EH (cell line): Measurements from ENCODE around the gene ALKBH4.
"Not testable (repeated sequence)": the region's sequence is repeated elsewhere in the genome, so short reads cannot be mapped to it uniquely, and the experiment has no call there.

Experiments
- DNase-seq: peaks from one replicate; pipeline ENCODE4 v3.0.0-alpha.2; 2015; ENCODE audit warnings: low read depth

Gene ALKBH4

GRCh38 chr7:102464577-102465280, at the start of gene ALKBH4, which contains the start of gene LRWD1:
ALKBH4 (minus strand) TSS chr7:102464863; CDS start chr7:102464836, 27 bp downstream.
LRWD1 (plus strand) TSS chr7:102464984; CDS start chr7:102465081, 97 bp downstream.
- DNase-seq = peak; percentile 94

GRCh38 chr7:102512642-102513221, 48.1 kb upstream of the ALKBH4 start:
- DNase-seq = peak; percentile 94

DNA sequence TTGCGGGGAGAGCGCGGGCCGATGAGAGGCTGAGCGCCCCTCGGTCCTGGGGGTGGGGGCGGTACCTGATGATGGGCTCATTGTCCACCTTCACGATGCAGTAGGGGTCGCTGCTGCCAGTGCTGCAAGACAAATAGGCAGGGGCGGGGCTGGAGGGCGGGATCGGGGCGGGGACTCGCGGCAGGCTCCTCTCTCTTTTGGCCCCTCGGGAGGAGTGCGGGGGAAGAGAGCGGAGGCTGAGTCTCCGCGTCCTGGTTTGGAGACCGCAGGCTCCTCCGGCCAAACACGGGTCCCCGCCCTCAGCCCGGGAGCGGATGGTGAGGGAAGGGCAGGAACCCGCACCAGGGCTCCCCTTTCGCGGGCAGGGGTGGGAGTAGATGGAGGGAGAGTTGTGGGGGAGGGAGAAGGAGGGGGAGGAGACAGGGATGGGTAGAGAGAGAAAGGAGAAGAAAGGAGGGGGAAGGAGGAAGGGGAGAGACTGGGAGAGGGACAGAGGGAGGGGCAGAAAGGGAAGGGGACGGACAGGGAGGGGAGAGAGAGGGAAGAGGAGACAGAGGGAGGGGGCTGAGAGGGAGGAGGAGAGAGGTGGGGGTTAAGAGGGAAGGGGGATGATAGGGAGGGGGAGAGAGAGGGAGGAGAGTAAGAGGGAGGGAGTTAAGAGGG, 47.3 kb upstream of the ALKBH4 start:
- not testable (repeated sequence) for DNase-seq

- DNase-seq = not testable (repeated sequence)
Measured at GRCh38 chr7:102510575-102510974, 45.9 kb upstream of the ALKBH4 start.

DNA sequence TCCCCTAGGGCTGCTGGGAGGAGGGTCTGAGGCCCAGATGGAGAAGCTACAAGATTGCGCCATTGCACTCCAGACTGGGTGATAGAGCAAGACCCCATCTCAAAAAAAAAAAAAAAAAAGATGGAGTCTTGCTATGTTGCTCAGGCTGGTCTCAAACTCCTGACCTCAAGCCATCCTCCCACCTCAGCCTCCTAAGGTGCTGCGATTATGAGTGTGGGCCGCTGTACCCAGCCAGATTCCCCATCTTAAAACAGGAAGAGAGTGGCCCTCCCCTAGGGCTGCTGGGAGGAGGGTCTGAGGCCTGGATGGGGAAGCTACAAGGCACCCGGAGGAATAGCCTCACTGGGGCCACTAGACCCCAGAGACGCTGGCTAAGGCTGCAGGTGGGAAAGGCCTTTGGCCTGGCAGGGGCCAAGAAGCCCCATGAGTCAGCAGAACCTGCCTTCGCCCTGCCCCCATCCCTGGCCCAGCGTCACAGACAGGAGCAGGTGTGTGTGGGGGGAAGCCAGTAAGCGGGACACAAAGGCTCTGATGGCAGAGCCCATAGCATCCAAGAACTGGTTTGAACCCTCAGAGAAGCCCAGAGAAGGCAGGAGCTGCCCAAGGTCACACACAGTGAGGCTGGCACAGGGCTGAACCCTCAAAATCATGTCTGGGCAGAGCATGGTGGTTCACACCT, 42.9 kb upstream of the ALKBH4 start:
- not testable (repeated sequence) for DNase-seq

GRCh38 chr7:102505298-102506185, 40.9 kb upstream of the ALKBH4 start:
- not testable (repeated sequence) for DNase-seq

- DNase-seq = not testable (repeated sequence)
Measured at GRCh38 chr7:102503141-102503540, 38.5 kb upstream of the ALKBH4 start.

- not testable (repeated sequence) for DNase-seq
Measured at GRCh38 chr7:102498321-102498720, 33.7 kb upstream of the ALKBH4 start.

DNA sequence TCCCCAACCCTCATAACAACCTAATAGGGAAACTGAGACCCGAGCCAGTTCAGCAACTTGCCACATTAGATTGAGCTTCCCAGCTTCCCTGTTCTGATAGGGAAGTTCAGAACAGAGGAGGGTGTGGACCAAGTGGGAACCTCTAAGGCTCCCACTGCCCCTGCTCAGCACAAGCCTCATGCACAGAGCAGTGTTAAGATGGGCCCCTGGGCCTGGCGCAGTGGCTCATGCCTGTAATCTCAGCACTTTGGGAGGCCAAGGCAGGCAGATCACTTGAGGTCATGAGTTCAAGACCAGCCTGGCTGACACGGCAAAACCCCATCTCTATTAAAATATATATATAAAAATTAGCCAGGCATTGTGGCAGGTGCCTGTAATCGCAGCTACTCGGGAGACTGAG, 32.6 kb upstream of the ALKBH4 start:
- not testable (repeated sequence) for DNase-seq

DNA sequence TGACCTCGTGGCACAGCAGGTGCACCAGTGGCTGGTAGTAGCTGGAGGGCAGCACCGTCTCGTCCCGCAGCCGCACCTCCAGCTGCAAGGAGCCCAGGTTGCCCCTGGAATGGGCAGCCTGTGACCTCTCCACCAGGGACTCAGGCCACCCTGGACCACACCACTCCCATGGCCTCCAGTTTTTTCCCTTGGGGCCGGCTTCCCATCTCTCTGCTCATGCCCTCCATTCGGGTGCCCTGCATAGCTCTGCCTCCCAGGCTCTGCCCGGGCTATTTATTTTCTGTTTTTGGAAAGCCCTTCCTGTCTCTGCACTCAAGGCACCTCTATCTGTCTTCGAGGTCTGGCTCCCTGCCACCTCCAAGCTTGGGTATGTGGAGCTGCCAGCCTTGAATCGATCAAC, 32.2 kb upstream of the ALKBH4 start:
- DNase-seq = not testable (repeated sequence)

DNA sequence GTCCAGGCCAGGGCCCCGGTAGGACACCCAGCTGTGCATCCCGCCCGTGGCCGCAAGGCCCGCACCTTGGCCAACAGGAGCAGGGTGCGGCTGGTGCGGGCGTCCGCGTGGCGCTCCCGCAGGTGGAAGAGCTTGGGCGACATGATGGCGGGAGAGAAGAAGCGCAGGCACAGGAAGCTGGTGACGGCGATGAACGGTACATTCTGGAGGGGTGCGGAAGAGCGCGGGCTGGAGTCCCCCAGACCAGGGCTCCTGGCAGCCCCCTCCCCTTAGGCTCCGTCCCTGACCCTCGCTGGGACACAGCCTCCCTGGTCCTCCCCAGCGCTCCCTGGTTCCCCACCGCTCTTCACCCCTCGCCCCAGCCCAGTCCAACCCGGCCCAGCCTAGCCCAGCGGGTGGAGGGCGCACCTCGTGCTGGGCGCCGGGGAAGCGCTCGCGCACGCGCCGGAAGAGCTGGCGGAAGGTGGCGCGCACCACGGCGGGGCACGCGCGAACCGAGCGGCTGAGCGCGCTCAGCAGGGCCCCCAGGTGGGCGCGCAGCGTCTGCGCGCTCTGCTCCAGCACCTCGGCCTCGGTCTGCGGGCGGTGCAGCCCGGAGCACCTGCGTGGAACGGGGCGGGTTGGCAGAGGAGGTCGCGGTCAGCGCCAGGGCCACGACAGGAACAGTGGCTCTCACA, 29.9 kb upstream of the ALKBH4 start:
- not testable (repeated sequence) for DNase-seq

DNA sequence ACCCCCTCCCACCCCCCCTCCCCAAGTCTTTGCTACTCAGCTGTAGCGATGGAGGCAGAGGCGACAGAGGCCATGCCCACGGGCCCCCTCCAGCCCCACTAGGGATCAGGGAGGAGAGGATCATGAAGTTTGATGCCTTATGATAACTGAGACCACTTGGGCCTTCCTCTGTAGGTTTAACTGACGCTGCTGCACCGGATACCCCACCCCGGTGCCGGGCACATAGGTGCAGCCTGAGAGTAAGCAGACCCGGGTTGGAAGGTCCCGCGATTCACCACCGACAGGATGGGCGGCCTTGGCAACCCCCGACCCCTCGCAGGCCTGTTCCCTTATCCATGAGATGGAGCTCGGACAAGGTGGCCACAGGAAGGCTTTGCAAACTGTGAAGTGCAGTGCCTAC, 29.4 kb upstream of the ALKBH4 start:
- not testable (repeated sequence) for DNase-seq

DNA sequence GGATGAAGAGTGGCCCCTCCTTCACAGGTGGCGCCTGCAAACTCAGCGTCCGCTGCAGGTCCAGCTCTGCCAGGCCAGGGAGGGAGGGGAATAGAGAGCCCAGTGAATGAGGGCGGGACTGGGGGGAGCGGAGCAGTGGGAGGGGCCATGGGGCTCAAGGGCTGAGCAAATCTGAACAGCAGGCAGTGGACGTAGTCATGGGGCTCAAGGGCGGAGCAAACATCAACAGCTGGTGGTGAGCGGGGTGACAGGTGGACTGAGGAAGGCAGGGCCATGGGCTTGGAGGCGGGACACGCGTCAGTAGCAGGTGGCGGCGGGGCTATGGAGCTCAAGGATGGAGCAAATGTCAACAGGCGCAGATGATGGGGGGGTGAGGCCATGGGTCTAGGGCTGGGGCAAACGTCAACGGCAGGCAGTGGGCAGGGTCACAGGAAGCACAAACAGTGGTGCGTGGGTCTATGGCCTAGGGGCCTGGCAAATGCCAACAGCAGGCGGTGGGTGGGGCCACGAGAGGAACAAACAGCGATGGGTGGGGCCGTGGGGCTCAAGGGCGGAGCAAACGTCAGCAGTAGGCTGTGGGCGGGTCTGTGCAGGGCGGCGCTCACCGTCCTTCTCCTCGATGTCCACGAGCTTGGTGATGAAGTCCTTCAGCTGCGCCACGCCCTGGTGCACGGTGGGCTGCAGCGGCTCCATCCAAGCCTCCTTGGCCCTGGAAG, 28.7 kb upstream of the ALKBH4 start:
- not testable (repeated sequence) for DNase-seq

DNA sequence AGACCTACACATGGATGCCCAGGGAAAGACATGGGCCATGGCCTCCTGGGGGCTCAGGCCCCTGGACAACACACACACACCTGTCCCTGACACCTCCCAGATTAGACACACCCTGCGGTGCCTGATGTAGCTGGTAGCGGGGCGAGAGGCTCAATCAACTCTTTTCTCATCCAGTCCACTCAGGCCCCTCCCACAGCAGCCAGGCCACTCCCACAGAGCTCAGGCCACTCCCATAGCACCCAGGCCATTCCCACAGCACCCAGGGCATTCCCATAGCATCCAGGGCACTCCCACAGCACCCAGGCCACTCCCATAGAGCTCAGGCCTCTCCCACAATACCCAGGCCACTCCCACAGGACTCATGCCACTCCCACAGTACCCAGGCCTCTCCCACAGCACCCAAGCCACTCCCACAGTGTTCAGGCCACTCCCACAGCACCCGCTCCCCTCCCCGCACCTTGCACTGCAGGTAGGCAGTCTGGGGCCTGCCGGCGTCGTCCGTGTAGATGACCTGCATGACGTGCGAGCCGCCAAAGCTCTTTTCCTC, 25.9 kb upstream of the ALKBH4 start:
- not testable (repeated sequence) for DNase-seq

- DNase-seq = not testable (repeated sequence)
Measured at GRCh38 chr7:102484317-102484716, 19.7 kb upstream of the ALKBH4 start.

DNA sequence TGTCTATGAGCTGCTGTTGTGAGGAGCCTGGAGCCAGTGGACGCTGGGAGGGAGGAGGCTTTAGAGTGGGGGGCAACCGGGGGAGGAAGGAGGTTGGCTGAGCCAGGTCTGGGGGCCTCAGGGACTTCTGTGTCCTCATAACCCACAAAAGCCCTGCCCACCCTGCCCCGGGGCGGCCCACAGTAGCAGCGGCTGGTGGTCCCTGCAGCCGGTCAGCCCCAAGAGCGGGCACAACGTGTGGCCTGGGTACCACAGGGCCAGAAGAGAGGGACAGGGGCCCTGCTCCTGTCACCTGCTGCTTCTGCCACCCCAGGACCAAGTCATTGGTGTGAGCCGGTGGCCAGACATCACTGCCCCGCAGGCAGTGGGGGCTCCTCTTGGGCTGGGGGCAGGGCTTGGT, 17.3 kb upstream of the ALKBH4 start:
- DNase-seq = not testable (repeated sequence)

DNA sequence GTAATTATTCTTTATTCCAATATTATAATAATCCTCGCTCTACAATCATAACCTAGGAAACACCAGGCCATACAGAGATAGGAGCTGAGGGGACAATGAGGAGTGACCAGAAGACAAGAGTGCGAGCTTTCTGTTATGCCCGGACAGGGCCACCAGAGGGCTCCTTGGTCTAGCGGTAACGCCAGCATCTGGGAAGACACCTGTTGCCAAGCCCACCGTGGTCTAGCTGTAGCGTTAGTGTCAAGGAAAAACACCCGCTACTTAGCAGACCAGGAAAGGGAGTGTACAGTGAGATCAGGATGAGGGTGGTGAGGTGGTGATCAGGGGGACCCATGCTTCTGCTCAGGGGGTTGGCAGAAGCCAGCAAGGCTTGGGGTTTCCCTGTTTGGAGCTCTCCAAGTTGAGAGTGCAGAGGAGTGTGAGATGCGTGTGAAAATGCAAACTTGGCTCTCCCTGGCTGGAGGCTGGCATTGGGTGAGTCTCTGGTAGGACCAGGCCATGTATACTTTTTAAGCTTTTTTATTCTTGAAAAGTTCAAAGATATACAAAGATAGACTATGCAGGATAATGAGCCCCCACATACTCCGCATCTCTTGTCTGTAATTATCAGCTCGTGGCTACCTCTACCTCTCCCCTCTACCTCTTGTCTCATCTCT, 15.4 kb upstream of the ALKBH4 start:
- DNase-seq = not testable (repeated sequence)

GRCh38 chr7:102479209-102479584, 14.5 kb upstream of the ALKBH4 start:
- not testable (repeated sequence) for DNase-seq
